ENCODE results near the gene ANTXR2.
"Not testable (repeated sequence)": the region's sequence is repeated elsewhere in the genome, so short reads cannot be mapped to it uniquely, and the experiment has no call there.

Gene ANTXR2

DNA sequence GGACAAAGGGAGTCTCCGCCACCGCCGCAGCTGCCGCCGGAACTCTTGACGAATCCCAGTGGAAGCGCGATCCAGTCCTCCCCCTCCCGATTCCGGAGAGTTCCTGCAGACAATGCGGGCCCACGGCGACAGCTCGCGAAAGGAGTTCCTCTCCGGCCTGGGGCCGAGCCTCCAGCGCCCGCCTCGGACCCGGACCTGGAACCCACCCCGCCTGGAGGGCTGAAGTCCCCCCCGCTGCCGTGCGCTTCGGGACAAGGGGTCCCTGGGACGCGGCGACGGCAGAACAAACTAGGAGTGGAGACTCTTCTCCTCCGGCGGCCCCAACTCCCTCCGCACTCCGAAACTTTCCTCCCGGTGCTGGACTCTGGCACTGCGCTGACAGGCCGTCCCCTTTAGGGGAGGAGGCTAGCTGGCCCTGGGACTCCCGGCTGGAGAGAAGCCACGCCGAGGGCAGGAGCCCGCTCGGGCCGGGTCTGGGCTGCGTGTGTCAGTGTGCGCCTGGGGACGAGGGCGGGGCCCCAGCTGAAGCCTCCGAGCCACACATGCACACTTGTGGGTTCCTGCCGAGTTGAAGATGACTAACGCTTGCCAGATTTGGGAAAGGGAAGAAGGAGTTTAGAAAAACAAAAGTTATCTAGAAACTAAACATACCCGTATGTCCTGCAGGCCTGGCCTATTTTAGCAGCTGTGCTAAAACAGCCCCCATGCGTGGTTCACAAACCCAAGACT is at the start of gene ANTXR2:
Gene ANTXR2, minus strand, starts transcription at position 486 of the 729 bp plus-strand sequence. CDS start 669 bp downstream, outside the sequence.
- DNase-seq: peak; percentile 47 to 93 (median 64)
- intact Hi-C loops (cut with DNase I): no loop called here

DNA sequence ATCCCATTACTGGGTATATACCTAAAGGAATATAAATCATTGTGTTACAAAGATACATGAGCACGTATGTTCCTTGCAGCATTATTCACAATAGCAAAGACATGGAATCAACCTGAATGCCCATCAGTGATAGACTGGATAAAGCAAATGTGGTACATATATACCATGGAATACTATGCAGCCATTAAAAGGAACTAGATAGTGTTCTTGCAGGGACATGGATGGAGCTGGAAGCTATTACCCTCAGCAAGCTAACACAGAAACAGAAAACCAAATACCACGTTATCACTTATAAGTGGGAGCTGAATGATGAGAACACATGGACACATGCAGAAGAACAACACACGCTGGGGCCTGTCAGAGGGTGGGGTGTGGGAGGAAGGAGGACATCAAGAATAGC is 48.8 kb upstream of the ANTXR2 start:
- intact Hi-C loops (cut with DNase I): not testable (repeated sequence)
- peak in 1 of 10 donors; percentile 27 for DNase-seq

DNA sequence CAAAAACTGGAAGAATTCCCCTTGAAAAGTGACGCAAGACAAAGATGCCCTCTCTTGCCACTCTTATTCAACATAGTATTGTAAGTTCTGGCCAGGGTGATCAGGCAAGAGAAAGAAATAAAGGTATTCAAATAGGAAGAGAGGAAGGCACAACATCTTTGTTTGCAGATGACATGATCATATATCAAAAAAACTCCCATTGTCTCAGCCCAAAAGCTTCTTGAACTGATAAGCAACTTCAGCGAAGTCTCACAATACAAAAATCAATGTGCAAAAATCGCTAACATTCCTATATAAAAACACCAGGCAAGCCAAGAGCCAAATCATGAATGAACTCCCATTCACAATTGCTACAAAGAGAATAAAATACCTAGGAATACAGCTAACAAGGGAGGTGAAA is 46.6 kb upstream of the ANTXR2 start:
- DNase-seq; intact Hi-C loops (cut with DNase I): not testable (repeated sequence)

DNA sequence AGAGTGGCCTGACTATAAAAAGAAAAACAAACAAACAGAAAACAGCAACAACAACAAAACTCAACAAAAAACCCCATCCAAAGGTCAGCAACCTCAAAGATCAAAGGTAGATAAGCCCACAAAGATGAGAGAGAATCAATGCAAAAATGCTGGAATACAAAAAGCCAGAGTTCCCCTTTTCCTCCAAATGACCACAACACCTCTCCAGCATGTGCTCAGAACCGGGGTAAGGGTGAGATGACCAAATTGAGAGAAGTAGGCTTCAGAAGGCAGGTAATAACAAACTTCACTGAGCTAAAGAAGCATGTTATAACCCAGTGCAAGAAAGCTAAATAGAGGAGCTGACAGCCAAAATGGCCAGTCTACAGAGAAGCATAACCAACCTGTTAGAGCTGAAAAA is 43.5 kb upstream of the ANTXR2 start:
- DNase-seq: no peak
- intact Hi-C loops (cut with DNase I): no loop called here

DNA sequence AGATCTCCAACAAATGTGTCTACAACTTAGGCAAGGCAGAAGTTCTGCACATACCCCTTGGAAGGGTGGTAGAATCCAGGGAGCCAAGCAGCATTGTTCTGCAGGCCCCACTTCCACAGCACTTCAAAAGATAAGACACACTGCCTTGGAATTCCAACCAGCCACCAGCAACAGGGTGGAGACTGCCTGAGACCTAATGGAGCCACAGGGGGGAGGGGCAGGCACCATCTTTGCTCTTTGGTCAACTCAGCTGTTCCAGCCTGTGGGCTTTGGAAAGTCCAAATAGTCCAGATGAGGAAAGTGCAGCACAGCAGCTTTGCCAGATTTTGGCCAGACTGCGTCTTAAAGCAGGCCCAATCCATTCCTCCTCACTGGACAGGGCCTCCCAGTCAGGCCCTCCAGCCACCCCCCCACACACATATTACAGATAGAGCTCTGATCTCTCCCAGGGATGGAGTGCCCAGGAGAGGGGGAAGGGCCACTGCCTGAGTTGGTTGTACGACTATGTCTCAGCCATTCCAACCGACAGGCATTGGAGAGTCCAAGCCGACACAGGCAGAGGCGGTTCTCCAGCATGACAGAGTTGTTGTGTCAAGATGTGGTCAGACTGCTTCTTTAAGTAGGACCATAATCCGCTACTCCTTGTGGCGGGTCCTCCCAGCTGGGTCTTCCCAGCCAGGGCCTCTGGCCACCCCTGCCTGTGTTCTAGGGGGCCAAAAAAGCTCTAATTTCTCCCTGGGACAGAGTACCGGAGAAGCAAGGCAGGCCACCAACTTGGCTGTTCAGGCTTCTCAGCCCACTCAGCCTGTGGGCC is 42.5 kb upstream of the ANTXR2 start:
- intact Hi-C loops (cut with DNase I): no loop called here

DNA sequence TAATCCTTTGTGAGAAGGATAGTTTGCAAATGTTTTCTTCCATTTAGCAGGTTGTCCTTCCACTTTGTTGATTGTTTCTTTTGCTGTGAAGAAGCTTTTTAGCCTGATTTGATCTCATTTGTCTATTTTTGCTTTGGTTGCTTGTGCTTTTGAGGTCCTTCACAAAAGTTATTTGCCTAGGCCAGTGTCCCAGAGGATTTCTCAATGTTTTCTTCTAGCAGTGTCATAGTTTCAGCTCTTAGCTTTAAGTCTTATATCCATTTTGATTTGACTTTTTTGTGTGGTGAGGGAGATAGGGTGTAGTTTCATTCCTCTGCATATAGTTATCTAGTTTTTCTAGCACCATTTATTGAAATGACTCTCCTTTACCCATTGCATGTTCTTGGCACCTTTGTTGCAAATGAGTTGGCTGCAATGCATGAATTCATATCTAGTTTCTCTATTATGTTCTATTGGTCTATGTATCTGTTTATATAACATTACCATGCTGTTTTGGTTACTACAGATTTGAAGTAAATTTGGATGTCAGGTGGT is 41.8 kb upstream of the ANTXR2 start:
- no peak for DNase-seq
- intact Hi-C loops (cut with DNase I): no loop called here

More for the DNA sequence above, 42.5 kb upstream of the ANTXR2 start:
- peak in 2 of 10 donors; percentile 23 to 48 for DNase-seq

DNA sequence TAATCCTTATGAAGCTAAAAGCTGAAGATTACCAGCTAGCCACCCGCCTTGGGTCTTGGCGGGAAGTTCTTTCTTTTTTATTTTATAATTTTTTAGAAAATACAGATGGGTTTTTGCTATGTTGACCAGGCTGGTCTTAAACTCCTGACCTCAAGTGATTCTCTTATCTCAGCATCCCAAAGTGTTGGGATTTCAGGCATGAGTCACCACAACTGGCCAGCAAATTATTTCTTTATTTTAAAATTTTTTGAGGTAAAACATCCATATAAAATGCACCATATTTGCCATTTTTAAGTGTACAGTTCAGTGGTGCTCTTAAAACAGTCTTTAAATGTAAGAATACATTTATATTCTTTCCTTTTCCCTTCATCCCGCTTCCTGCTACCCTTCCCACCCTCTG is 40.6 kb upstream of the ANTXR2 start:
- intact Hi-C loops (cut with DNase I): no loop called here
- no peak for DNase-seq

DNA sequence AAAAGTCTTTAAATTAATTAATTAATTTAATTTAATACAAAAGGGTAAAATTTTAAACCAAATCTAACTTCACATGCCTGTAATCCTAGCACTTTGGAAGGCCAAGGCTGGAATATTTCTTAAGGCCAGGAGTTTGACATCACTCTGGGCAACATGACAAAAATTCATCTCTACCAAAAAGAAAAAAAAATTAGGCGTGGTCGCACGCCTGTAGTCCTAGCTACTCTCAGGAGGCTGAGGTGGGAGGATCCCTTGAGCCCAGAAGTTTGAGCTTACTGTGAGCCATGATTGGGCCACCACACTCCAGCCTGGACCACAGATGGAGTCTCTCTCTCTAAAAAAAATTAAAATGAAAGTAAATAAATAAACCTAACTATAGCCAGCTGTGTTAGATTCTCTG is 39.2 kb upstream of the ANTXR2 start:
- DNase-seq: no peak
- intact Hi-C loops (cut with DNase I): no loop called here

DNA sequence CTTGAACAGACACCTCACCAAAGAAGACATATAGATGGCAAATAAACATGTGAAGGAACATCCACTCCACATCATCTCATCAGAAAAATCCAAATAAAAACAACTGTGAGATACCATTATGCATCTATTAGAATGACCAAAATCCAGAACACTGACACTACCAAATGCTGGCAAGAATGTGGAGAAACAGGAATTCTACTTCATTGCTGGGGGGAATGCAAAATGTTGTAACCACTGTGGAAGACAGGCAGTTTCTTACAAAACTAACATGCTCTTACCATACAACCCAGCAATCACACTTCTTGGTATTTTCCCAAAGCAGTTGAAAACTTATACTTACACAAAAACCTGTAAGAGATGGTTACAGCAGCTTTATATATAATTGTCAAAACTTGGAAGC is 38.2 kb upstream of the ANTXR2 start:
- intact Hi-C loops (cut with DNase I): no loop called here
- no peak for DNase-seq

DNA sequence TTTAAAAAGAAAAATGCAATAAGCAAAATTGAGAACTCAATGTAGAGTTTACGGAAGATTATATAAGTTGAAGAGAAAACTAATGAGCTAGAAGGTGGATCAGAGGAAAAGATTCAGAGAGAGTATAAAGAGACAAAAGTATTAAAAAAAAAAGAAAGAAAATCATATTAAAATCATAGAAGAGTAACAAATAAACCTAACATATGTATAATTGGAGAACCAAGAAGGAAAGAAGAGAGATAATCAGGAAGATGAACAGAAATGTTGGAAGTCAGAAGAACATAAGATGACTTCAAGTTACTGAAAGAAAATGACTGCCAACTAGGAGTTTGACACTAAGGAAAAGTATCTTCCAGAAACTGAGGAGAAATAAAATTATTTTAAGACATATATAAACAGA is 34.3 kb upstream of the ANTXR2 start:
- intact Hi-C loops (cut with DNase I): no loop called here
- DNase-seq: no peak

DNA sequence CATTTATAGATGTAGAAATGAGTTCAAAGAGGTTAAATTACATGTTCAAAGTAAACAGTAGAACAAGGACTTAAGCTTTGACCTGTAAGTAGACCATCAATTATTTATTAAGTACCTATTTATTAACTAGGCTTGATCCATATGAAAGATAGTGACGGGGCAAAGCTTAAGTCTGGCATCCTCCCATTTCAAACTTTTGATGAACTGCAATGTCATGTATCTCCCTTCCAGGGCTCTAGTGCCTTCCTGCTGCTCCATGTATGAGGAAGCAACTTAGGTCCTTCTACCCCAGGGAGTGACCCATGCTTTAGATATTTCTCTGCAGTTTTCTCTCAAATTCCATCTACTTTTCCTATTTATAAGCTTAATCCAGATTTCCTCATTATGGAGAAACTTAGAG is 31.9 kb upstream of the ANTXR2 start:
- intact Hi-C loops (cut with DNase I): no loop called here

DNA sequence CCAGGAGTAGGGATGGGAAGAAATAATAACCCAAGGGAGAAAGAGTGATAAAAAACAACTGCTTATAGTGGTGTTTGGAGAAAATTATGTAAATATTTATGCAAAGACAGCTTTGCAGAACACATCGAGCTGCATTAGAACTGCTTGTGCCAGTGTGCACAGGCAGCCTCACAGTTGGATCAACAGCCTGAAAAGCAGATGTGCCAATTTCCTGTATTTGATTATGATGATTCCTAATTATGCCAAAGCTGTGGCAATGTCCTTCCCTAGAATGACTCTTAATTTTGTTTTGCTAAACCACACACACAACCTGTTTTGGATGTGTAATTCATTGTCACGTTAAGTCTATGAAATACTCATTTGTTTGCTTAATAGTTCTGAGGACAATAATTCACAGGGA is 30.6 kb upstream of the ANTXR2 start:
- intact Hi-C loops (cut with DNase I): no loop called here
- DNase-seq: no peak

More for the DNA sequence above, 31.9 kb upstream of the ANTXR2 start:
- no peak for DNase-seq

DNA sequence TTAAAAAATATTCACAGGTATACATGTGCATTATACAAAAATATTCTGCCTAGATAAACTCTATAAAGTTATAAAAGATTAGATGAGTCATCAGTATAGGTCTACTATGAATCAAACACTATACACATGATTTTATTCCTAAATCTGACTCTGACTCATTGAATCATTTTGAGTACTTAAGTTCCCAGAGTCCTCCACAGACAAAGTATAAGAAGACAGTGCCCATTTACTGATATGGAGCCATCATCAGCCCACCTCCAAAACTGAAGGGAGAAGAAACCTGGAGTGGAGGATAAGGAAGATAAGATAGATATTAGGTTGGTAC is 28.7 kb upstream of the ANTXR2 start:
- intact Hi-C loops (cut with DNase I): no loop called here
- DNase-seq: no peak

DNA sequence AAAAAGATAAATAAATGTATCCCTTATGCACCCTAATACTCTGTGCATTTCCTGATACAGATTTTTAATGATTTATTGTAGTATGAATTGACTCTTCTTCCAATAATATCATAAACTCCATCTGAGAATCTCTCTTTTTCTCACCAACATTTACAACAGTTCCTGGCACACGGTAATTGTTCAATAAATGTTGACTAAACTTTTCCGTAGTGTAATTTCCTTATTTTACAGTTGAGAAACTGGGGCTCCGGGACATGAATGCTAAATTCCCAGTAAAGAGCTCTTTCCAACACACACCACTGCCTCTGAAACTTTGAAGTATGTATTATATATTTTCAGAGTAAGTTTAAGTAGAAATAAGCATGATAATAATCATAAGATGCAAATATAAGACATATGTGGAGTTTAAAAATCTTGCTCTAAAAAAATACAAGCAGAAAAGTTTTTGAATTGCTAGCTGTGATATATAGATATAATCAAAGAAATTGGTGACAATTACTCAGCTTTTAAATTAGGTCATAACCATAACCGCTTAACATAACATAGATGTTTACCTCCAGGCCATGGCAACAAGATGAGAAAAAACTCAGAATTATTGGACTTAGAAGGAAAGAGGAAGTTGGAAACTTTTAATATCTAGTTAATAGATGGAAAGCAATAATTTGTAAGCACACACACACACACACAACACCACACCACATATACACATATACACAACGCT is 28.2 kb upstream of the ANTXR2 start:
- intact Hi-C loops (cut with DNase I): no loop called here
- DNase-seq: no peak

DNA sequence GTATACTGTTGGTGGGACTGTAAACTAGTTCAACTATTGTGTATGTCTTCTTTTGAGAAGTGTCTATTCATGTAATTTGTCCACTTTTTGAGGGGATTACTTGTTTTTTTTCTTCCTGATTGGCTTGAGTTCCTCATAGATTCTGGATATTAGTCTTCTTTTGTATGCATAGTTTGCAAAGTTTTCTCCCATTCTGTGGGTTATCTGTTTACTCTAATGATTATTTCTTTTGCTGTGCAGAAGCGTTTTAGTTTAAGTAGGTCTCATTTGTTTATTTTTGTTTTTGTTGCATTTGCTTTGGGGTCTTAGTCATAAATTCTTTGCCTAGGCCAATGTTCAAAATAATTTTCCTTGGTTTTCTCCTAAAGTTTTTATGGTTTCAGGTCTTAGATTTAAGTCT is 26.6 kb upstream of the ANTXR2 start:
- DNase-seq: no peak
- intact Hi-C loops (cut with DNase I): no loop called here

DNA sequence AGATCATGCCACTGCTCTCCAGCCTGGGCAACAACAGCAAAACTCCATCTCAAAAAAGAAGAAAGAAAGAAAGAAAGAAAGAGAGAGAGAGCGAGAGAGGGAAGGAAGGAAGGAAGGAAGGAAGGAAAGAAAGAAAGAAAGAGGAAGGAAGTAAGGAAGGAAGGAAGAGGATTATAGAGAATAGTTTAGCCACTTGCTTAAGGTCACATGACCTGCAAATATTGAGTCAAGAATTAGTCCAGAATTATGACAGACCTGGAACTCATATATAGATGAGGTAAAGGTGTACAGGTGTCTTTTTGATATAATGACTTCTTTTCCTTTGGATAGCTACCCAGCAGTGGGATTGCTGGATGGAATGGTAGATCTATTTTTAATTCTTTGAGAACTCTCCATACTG is 25.6 kb upstream of the ANTXR2 start:
- intact Hi-C loops (cut with DNase I): no loop called here
- DNase-seq: no peak

DNA sequence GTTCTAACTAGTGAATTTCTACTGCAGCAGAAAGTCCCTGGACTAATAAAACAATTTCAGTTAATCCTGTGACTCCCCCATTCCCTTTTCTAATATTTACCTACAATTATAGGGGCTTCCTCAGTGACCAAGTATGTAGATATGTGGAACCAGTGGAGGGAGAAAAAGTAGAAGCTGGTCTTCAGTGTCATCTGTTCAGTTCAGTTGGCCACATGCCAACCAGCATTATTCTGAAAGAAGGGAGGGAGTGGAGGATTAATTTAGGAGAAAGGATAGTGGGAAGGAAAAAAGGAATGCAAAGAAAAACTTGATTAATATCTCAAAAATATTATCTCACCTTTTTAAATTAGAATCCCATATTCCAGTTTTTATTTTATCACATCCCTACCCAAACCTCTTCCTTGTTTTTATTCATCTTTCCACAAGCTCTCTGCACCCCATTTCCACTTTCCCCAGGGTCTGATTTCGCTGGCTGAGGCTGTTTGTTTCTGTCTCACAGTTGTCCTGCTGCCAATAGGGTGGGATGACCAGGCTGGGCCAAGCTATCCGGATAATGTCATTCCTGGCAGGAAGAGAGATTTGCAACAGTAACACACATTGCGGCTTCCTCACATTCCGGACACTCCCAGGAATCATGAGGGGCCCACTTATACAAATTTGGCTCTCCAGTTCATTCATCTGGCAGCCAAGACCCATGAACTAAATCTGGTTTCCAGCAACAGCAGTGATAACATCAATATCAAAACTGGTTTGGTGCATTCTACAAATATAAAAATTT is 24.6 kb upstream of the ANTXR2 start:
- no peak for DNase-seq
- intact Hi-C loops (cut with DNase I): no loop called here

DNA sequence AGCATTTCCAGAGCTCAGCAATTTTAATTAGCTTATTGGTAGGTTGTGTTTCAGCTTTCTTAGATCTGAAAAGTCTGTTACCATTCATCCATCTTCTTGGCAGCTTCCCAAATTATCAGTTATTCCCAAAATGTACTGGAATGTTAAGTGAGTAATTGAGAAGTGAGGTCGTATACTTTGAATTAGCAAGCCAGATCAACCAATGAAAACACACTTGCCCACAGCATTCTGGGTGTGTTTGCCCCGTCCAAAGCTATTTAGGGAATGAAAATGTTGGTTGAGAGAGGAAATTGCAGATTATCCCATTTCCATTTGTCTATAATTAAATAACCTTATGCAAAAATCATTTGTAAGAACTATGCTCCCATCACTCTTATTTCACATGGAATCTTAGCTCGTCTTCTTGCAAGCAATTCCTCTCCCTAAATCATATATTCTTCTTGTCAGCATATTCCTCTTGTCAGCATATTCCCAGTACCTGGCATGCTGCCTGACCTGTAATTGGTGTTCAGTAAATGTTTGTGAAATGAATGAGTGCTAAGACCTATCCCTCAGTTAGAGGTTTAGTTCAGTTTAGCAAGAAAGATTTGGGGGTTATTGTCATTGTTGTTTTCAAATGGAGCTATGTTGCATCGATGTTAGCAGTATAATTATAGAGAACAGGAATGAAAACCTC is 23.3 kb upstream of the ANTXR2 start:
- no peak for DNase-seq
- intact Hi-C loops (cut with DNase I): no loop called here

DNA sequence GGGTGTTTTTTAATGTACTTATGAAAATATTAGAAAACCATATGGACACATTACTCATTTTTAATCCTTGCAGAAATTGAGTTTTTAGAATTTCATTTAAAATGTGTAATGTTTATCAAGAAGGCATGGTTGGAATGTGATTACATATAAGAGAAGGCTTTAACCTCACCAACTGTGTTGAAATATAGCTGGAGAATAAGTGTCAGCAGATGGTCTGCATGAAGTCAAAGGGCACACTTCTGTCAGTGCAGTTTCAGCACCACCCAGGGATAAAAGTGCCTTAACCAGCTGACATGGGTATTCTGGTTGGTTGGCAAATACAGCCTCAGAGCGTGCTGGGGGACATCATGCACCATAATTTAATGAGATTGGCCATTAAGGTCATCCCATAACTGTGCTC is 21.2 kb upstream of the ANTXR2 start:
- DNase-seq: no peak
- intact Hi-C loops (cut with DNase I): no loop called here

DNA sequence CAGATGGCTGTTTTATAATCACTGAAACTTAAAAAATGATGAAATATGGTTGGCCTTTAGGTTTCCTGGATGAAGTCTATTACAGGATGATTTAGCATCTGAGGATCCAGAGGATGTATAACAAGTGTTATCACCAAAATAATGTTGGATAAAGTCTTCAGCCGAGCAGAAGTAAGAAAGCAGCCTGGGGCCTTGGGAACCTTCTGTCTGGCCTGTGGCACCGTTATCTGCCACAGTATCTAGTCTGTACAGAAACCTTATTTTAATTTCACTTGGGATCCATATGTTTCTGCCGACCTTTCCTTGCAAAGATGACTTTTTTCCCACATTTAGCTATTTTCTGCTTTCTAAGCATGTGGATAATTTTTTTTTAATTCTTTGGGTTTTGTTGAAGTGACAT is 20.5 kb upstream of the ANTXR2 start:
- no peak for DNase-seq
- intact Hi-C loops (cut with DNase I): no loop called here

Data from posterior cingulate gyrus (tissue), 11 donors.